Ascending aorta (tissue), 2 donors: Measurements from ENCODE around the gene TNIK. TPM values are rescaled to one million over a fixed set of nuclear protein-coding genes. Genes with fewer than 3 reads are reported as not detected.

ENCODE experiments used
- DNase-seq, 2 donors: peaks; one replicate each; pipeline ENCODE4 v3.0.0-alpha.2; 2019; ENCODE audit warnings: low spot score in 2 of 2
- H3K27ac ChIP-seq, 2 donors: fragments of 200-600 bp; sonication (generic); one replicate each; pipeline ENCODE4 v1.5.1; 2016 to 2017; ENCODE audit warnings: mild to moderate bottlenecking in 1 of 2
- H3K27me3 ChIP-seq: fragments of 200-600 bp; sonication (generic); one replicate; pipeline ENCODE4 v1.5.1; 2017
- H3K36me3 ChIP-seq, 2 donors: fragments of 200-600 bp; sonication (generic); one replicate each; pipeline ENCODE4 v1.5.1; 2016
- H3K4me1 ChIP-seq, 2 donors: fragments of 200-600 bp; sonication (generic); one replicate each; pipeline ENCODE4 v1.5.1; 2016 to 2017; ENCODE audit warnings: mild to moderate bottlenecking in 1 of 2
- H3K4me3 ChIP-seq, 2 donors: fragments of 200-600 bp; sonication (generic); one replicate each; pipeline ENCODE4 v1.5.1; 2016 to 2017; ENCODE audit warnings: mild to moderate bottlenecking in 1 of 2
- H3K9me3 ChIP-seq, 2 donors: fragments of 200-600 bp; sonication (generic); one replicate each; pipeline ENCODE4 v1.5.1; 2016
- intact Hi-C: fragments of 100-400 bp; cut with DNase I; formaldehyde crosslinking; loops from one replicate; pipeline ENCODE4 v1.15.1; 2023
- total RNA-seq: library from RNA; depleted of rRNA; stranded (reverse); fragments of >200 nt; gene quantifications from one replicate; pipeline ENCODE4 v1.1.0, GENCODE V29; 2016
- TF ChIP-seq, protein P1 (sequence below), 3 experiments: fragments of 200-600 bp in 2 of 3; fragments of 450-650 bp in 1 of 3; sonication (generic) in 2 of 3; IDR thresholded peaks; one replicate each; pipeline ENCODE4 v1.5.1; 2016 to 2019; ENCODE audit warnings: antibody characterized with exemption in 3 of 3, mild to moderate bottlenecking in 1 of 3, moderate library complexity in 1 of 3

The TNIK gene
- total RNA-seq, 1 donor from 2014 or later, result 0.75 TPM

DNA sequence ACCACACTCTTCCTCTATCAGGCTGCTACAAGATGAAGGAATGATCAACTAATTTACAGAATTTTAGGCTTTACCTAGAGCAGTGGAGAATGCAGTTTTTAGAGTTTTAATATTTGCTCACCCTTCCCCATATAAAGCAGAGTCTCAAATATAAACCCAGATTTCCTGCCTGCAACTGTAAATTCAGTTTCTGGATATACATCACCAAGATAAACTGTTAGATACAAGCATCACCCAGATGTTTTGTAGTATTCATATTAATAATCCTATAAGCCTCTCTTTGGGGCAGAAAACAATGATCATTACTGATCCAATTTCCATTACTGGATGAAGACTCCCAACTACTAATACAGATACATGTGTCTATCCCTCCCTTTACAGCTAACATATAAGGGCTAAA lies 205.9 kb downstream of the TNIK start:
- Histone ChIP-seq H3K9me3 (no peaks in the 10 kb centered on the region), H3K27me3 (no peaks in the 10 kb centered on the region), H3K4me1 (peaks cover 0 to 6% of the 10 kb centered on the region in 2 donors), H3K36me3 (no peaks in the 10 kb centered on the region), H3K27ac (no peak overlapping the region), H3K4me3 (no peak overlapping the region)
- no peak for DNase-seq
- intact Hi-C loops, result no loop called here
- TF ChIP-seq, protein P1, sequence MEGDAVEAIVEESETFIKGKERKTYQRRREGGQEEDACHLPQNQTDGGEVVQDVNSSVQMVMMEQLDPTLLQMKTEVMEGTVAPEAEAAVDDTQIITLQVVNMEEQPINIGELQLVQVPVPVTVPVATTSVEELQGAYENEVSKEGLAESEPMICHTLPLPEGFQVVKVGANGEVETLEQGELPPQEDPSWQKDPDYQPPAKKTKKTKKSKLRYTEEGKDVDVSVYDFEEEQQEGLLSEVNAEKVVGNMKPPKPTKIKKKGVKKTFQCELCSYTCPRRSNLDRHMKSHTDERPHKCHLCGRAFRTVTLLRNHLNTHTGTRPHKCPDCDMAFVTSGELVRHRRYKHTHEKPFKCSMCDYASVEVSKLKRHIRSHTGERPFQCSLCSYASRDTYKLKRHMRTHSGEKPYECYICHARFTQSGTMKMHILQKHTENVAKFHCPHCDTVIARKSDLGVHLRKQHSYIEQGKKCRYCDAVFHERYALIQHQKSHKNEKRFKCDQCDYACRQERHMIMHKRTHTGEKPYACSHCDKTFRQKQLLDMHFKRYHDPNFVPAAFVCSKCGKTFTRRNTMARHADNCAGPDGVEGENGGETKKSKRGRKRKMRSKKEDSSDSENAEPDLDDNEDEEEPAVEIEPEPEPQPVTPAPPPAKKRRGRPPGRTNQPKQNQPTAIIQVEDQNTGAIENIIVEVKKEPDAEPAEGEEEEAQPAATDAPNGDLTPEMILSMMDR (IDR thresholded peaks at IDR 0.05), result no peak

DNA sequence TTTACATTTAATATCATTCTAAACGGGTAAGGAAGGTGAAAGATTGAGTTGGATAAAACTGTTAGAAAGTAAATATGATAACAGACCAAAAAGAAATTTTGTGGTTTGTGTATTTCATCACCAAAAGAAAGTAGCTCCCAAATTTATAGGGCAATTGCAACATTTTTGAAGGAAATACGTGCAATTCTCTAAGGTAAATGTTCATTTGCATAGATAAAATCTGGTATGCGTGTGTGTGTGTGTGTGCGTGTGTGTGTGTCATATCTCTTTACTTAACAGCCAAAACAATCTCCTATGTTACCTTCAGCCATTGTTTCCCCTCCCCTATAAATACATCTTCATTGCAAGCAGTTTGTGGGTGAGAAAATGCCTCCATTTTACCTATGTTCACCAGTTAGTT lies 208.4 kb downstream of the TNIK start:
- TF ChIP-seq, protein P1 (IDR thresholded peaks at IDR 0.05), result no peak
- Histone ChIP-seq H3K27ac (no peak overlapping the region), H3K9me3 (no peaks in the 10 kb centered on the region), H3K4me1 (no peaks in the 10 kb centered on the region), H3K4me3 (no peak overlapping the region), H3K27me3 (no peaks in the 10 kb centered on the region), H3K36me3 (no peaks in the 10 kb centered on the region)
- intact Hi-C loops, result no loop called here
- DNase-seq, result no peak

DNA sequence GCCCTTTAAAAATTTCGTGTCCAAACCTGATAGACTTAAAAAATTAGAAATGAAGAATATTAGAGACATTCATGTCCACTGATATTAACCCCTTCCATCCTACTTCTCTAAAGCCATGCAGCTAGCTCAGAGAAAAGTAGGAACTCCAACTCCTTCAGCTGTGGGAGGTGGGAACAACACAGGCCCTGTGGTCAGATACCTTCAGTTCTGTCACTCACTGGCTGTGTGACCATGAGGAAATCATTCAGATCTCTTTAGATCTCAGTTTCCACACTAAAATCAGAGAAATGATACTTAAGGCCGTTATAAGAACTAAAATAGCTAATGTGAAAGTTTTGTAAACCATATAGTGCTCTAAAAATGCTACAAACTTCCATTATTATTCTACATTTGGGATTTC lies 209.8 kb downstream of the TNIK start:
- Histone ChIP-seq H3K9me3 (no peaks in the 10 kb centered on the region), H3K27ac (no peak overlapping the region), H3K4me1 (no peaks in the 10 kb centered on the region), H3K4me3 (no peak overlapping the region), H3K27me3 (no peaks in the 10 kb centered on the region), H3K36me3 (no peaks in the 10 kb centered on the region)
- TF ChIP-seq, protein P1 (IDR thresholded peaks at IDR 0.05), result no peak
- no peak for DNase-seq
- intact Hi-C loops, result no loop called here

DNA sequence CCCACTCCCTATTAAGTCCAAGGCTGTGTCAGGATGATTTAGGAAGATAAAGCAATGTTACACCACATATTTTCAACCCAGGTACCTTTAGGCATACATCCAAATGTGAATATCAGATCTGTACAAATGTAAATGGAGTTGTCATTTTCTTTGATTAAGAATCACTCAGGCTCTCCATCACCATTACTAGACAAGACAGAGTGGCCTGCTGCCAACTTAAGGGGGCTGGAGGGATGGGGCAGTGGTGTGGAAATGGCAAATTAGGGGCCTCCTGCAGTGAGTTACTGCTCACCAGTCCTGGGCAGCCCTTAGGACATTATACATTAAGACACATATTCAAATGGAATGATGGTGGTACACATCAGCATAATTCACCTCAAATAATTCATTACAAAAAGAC lies 211.0 kb downstream of the TNIK start:
- no peaks in the 10 kb centered on the region for H3K36me3 ChIP-seq
- no peak overlapping the region for H3K4me3 ChIP-seq

DNA sequence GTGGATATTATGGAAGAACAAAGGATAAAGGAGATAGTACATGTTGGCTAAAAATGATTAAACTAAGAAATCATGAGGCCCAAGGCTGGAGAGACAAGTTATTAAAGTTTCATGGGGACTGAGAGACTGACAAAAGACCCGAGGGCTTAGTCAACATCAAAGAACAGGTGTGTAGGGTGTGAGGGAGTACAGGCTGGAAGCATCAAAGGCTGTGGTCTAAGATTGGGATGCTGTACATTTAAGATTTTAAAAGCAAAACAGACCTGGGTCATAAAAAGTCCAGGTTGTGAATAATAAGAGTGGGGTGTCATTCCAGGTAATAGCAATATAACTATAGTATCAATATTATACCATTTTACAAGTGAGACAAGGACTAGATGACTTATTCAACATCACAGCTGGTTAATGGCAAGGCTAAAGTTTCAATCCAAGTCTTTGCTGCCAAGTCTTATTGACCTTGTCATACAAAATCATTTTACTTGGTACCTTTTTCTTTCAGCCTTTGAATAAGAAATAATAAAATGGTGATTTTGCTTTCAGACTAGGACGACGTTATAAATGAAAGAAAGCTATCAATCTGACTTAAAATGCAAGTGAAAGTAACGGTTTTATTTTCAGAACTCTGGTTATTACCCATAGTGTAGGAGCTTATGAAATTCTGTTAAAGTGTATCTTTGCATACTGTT lies 211.6 kb downstream of the TNIK start:
- TF ChIP-seq, protein P1 (IDR thresholded peaks at IDR 0.05), result no peak
- Histone ChIP-seq H3K27ac (no peak overlapping the region), H3K4me3 (no peak overlapping the region), H3K4me1 (no peaks in the 10 kb centered on the region), H3K27me3 (no peaks in the 10 kb centered on the region), H3K9me3 (no peaks in the 10 kb centered on the region), H3K36me3 (no peaks in the 10 kb centered on the region)
- intact Hi-C loops, result loop anchor here (10.0 kb wide), 1 partner anchor 1176 kb away; no protein-coding TSS in a partner anchor
- no peak for DNase-seq

More for the DNA sequence above, 211.0 kb downstream of the TNIK start:
- Histone ChIP-seq H3K4me1 (no peaks in the 10 kb centered on the region), H3K27ac (no peak overlapping the region), H3K9me3 (no peaks in the 10 kb centered on the region), H3K27me3 (no peaks in the 10 kb centered on the region)
- TF ChIP-seq, protein P1 (IDR thresholded peaks at IDR 0.05), result no peak
- intact Hi-C loops, result loop anchor here (10.0 kb wide), 1 partner anchor 1176 kb away; no protein-coding TSS in a partner anchor
- DNase-seq, result no peak
